GM19328 (cell line): ENCODE data around the gene DCP1B.

ENCODE experiments used
- ATAC-seq: cut with Tn5 transposase; IDR thresholded peaks from one replicate; pipeline ENCODE4 v1.9.1; 2021; ENCODE audit warnings: mild to moderate bottlenecking, moderate library complexity; ENCODE audit not compliant: unreplicated experiment

Gene DCP1B

GRCh38 chr12:1920971-1921370 lies 83.3 kb downstream of the DCP1B start:
- no peak for ATAC-seq

GRCh38 chr12:1920436-1920835 lies 83.8 kb downstream of the DCP1B start:
- no peak for ATAC-seq

GRCh38 chr12:1919763-1920162 lies 84.5 kb downstream of the DCP1B start:
- no peak for ATAC-seq

GRCh38 chr12:1919284-1919683 lies 85.0 kb downstream of the DCP1B start:
- ATAC-seq, result no peak

DNA sequence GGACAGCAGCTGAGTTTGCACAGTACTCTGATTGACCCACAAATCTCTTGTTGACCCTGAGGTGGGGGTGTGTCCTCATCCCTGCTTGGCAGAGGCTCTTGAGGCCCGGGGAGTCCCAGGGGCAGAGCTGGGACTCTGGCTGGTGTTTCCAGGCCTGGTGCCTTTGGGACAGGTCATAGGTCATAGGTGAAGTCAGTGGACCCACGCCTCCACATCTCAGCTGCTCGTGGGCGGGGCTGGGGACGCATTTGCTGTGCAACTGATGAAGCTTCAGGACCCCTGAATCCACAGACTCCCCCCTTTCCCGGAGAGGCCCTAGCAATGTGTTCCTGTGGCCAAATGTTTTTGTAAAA lies 85.4 kb downstream of the DCP1B start:
- ATAC-seq, result no peak

GRCh38 chr12:1918081-1918883 lies 86.0 kb downstream of the DCP1B start, which contains the start of gene CACNA2D4:
CACNA2D4 (minus strand) TSS chr12:1918652; CDS start chr12:1918473, 179 bp downstream.
- no peak for ATAC-seq

DNA sequence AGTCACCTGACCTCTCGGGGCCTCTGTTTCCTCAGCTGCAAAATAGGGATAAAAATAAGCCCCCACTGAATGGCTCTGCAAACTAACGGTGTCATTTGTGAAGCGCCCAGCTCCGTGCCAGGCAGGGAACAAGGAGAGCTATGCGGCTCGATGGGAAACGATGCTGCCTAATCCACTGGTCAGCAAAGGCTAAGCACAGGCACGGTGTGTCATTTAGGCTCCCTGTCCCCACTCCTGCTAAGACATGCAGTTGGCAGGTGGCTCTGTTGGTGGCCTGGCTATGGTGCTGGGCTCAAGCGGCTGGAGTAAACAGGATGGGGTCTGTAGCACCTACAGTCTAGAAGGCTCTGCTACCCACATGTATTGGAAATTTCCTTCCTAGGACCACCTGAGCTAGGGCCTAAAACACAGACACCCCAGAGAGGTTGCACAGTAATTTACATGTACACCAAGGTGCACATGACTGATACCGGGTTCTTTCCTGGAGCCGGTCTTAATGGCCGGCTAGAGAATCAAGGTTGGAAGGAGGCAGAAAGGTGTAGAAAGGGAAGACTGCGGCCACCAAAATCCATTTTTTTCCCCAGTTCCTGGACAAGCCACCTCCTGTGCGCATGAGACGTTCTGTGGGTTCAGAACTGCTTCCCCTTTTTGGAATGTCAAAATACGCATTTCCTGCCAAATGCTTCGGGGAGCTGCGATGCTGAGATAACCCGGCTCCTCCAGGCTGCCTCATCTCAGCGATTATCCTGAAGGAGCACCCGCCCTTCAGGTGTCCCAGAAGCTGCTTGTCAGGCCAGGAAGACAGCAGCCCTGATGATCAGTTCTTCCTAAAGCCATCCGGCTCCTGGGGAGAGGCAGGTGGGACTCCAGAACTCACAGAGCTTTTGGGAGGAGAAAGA lies 86.8 kb downstream of the DCP1B start:
- ATAC-seq, result no peak

DNA sequence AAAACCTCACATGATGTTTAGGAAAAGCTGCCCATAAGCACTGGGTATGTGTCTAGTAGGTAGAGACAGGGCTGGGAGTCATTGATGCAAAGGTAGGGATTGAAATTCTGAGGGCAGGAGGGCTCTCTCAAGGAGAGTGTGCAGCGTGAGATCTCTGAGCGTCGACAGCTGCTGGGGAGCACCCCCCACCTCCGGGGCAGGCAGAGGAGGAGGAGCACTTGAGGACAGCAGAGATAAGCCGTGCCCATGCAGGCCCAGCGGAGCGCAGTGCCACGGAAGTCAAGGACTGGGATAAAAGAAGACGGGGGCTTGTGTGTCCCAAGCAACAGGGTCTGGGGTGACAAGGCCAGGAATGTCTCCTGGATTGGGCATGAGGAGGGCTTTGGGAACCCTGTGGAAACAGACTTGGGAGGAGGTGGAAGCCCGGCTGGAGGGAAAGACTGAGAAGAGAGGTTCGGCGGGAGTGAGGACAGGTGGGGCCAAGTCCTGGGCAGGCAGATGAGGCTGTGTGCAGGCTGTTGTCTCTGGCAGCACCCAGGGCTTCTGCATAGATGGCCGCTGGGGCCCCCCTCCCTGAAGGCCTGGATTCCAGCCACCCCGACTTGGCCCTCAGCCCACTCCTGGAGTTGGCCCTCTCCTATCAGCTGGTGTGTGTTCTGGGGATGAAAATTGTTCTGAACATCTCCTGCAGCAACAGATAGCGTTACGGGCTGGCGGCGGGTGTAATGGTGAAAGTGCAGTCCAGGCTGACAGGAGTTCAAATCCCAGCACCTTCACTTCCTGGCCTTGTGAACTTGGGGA lies 87.7 kb downstream of the DCP1B start:
- ATAC-seq, result no peak

DNA sequence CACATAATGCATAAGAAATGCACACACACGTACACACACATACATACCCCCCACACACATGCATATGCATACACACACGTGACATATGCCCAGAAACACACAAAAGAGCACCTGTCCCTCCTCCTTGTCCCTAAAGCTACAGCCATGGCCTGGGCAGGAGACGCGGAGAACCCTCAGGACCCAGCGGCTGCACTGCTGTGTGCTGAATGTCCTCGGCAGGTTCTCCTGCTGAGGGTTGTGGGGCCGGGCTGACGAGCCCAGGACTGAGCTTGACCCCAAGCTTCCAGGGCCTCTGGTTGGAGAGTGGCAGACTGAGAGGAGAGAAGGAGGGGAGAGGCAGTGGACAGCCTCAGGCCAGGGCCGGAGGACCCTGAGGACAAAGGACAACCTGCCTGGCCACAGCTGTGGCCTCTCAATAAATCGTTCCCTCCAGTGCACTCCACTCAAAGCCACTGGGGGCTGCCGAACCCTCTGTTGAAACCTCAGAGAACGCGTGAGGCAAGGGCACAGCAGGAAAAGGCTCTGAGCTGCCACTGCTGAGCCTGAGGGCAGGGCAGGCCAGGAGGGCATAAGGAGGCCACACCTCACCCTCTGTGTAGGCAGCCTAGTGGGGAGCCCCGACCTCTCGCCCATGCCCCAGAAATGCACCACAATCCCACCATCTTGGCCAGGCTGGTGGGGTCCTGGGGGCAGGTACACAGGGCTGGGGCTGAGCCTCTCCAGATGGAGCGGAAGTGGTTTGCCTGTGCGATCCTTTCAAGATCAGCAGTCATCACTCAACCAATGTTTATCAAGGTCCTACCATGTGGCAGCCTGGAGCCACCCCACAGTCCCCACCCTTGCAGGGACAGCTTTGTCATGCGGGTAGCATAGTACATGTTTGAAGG lies 88.9 kb downstream of the DCP1B start:
- ATAC-seq, result no peak

DNA sequence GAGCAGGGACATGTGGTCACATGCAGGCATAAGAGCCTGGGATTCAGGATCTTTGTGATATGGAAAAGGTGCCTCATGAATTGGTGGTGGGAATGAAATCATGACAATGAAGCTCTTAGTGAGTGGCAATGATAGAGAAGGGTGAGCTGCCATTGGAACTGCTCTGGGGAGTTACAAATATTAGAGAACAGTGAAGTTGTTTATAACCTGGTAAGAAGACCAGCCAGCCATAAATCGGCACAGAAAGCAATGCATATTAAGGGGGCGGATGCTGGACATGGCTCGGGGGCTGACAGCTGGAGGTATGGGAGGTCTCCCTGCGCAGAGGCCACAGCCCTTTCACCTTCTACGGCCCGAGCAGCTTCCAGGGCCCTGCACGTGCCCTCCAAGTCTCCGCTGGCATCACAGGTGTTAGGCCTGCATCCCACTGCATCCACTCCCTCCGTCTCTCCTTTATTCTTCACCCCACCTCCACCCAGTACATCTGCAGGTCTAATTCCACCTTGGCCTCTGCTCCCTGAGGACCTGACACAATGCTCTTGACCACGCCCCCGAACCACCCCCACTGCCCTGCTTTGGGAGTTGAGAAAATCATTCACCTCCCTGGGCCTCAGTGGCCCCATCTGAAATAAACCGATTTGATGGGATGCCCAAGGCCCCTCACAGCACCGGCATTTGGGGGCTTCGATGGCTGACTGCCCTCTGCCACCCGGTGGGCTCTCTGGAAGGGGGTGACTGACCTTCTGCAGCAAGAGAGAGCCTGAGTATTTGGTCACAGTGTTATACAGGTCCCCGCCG lies 89.9 kb downstream of the DCP1B start:
- ATAC-seq, result no peak

GRCh38 chr12:1913377-1914113 lies 90.7 kb downstream of the DCP1B start:
- ATAC-seq, result no peak

DNA sequence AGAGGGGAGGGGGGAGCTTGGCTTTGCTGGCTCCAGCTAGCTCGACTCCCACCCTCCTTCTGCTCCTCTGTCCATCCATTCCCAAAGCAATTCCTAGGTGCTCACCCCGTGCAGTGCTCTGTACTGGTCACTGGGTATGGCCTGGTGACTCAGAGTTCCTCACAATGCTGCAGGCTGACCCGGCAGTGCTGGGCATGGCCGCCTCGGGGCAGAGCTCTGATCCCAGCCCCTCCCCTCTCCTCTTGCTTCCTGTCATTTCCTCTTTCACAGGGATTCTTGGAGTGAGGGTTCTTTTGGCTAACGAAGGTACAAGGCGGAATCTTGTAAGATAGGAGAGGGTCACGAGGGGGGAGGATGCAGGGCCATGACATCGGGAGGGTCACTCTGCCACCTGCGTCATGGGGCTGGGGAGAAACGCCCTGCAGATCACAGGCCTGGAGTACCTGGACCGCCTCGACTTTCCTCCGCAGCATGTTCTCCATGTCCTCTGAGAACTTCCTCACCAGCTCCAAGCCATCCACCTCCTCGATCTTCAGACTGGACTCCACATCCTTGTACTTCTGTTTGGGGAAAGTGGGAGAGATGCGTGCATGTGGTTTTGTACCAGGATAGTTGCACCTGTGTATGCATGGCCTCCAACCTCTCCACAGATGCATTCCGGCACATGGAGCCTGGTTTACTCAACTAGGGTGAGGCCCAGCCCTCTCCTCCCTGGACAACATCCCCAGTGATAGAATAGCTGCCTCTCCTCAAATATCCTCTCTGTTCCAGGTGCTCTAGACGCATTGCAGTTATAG lies 91.5 kb downstream of the DCP1B start:
- no peak for ATAC-seq

DNA sequence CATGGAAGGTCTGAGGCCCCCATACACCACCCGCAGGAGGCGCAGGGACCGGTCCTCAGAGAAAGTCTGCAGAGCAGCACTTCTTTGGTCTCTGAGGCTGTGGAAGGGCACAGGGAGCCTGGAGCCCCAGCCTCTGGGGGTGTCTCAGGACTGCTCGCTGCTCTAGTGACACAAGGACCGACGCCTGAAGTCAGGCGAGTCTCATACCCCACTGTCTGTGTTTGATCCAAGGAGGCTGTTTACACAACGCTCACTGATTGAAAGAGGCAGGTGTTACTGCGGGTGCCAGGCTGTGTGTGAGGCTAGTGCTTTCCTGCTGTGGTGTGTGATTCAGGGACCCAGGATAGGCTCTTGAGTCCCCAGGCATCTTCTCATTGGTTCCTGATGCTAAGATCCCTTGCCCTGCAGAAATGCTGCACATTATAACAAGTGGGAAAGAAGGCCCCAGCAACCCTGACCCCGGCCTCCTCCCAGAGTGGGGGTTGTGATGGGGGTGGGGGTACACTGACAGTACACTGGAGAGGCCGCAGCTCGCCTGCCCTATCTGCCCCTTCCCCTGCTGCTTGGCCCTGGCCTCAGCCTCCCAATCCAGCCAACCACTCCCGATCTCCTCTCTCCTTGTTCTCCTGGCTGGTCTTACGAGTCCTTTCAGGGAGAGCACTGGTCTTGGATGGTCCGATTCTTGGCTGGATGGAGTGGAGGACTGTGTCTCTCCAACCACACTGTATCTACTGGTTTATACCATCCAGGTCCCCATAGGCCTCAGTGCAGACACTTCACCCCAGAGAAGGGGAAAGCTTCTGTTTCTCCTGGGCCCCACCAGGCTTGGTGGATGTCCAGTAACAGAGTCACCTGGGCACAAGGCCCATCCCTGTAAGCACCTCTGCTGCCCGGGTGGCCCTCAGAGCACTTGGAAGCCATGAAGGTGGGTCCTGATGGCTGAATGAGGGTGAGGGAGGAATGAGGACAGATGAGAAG lies 92.4 kb downstream of the DCP1B start:
- no peak for ATAC-seq

GRCh38 chr12:1910468-1910867 lies 93.8 kb downstream of the DCP1B start:
- ATAC-seq, result no peak

DNA sequence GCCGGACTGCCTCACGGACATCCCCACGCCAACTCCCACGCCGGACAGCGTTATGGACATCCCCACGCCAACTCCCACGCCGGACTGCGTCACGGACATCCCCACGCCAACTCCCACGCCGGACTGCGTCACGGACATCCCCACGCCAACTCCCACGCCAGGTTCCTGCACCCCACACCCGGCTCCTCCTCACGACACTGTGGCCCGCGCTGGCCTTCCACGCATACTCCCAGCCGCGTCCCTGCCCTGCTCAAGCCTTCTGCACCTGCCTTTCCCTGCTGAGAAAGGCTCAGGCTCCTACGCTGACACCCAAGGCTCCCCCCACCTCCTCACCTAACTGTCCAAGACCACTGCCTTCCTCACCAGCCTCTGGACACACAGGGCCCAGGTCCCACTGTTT lies 95.5 kb downstream of the DCP1B start:
- ATAC-seq, result no peak

DNA sequence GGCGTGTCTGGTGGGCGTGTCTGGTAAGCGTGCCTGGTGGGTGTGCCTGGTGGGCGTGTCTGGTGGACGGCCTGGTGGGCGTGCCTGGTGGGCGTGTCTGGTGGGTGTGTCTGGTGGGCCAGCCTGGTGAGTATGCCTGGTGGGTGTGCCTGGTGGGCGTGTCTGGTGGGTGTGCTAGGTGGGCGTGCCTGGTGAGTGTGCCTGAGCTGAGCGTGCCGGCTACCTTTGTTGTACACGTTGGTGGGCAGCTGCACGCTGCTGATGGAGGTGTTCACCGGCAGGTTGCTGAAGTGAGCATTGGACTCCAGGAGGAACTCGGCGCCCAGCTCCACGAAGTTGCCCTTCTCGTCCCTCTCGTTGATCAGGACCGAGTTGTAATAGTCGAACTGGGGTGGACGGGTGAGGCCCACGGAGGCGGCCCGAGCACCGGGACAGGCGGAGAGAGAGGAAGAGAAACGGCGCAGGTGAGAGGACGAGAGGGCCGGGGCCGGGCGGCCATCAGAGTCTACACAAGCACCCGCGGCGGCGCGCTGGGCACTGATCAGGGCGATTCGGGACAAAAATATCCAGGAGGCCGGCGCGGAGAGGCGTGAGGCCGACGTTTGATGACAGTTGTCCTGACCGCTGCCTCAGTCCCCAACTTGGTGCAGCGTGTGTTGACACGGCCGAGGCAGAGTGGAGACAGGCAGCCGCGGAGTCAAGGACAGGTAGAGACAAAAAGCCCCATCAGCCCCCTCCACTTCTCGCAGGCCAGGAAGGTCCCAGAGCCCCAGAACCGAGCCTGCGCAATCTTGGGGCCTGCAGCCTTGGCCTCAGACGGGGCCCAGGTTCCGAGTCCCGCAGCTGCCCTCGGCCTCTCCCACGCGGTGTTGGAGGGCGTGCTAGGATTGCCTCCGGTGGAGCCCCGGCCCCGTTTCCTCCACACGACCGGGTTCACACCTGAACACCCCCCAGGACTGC lies 96.3 kb downstream of the DCP1B start:
- no peak for ATAC-seq
